Left lung (tissue), 10 donors: ENCODE data around the gene SOD1. TPM values are rescaled to one million over a fixed set of nuclear protein-coding genes. Genes with fewer than 3 reads are reported as not detected.
"Not testable (repeated sequence)": the region's sequence is repeated elsewhere in the genome, so short reads cannot be mapped to it uniquely, and the experiment has no call there.

ENCODE experiments used
- ATAC-seq: fragments of 200-7000 bp; cut with Tn5 transposase; one replicate; pipeline ENCODE4 v1.9.1; 2020; ENCODE audit warnings: moderate library complexity
- DNase-seq, 4 donors: peaks; one replicate each; pipeline ENCODE4 v3.0.0-alpha.2; 2013 to 2020
- H3K27ac ChIP-seq, 2 donors: fragments of 200-600 bp; sonication (generic) in 1 of 2; one replicate each; pipeline versions ENCODE4 v1.5.0 to v1.8.0; 2020 to 2021
- H3K27me3 ChIP-seq, 2 donors: fragments of 200-600 bp; sonication (generic) in 1 of 2; one replicate each; pipeline versions ENCODE4 v1.5.0 to v1.8.0; 2020 to 2021
- H3K36me3 ChIP-seq, 2 donors: fragments of 200-600 bp; sonication (generic) in 1 of 2; one replicate each; pipeline versions ENCODE4 v1.5.0 to v1.8.0; 2020 to 2021
- H3K4me1 ChIP-seq, 2 donors: fragments of 200-600 bp; one replicate each; pipeline ENCODE4 v1.8.0; 2021
- H3K4me3 ChIP-seq, 2 donors: fragments of 200-600 bp; sonication (generic) in 1 of 2; one replicate each; pipeline versions ENCODE4 v1.5.0 to v1.8.0; 2020 to 2021; ENCODE audit warnings: mild to moderate bottlenecking in 1 of 2
- H3K9me3 ChIP-seq, 2 donors: fragments of 200-600 bp; sonication (generic) in 1 of 2; one replicate each; pipeline versions ENCODE4 v1.5.0 to v1.8.0; 2020 to 2021
- CTCF ChIP-seq, 2 donors: fragments of 200-600 bp; sonication (generic) in 1 of 2; IDR thresholded peaks; one replicate each; pipeline versions ENCODE4 v1.5.0 to v1.8.0; 2021; ENCODE audit warnings: antibody characterized with exemption in 2 of 2
- intact Hi-C, 2 donors: fragments of 100-400 bp; cut with DNase I; formaldehyde crosslinking; loops; one replicate each; pipeline versions ENCODE4 v1.11.2 to v1.14.2; 2022
- polyA plus RNA-seq, 6 donors: library from polyadenylated mRNA; unstranded; fragments of 120-200 nt; gene quantifications; one replicate each; pipeline ENCODE4 v1.2.1, GENCODE V29; 2013; ENCODE audit not compliant: insufficient read length in 6 of 6
- total RNA-seq, 2 donors: library from RNA; stranded (reverse); fragmentation: NEBNext Ultra II Directional; extraction: Animal tissue kit (Norgen Biotek cat#: 25700); gene quantifications; one replicate each; pipeline ENCODE4 v1.2.1, GENCODE V29; 2021
- donor health status: DM: no; HTN: yes; CAD: no.
- donor health status: DM: no; HTN: no; CAD: no.

SOD1 gene
- total and polyA plus RNA-seq, 8 donors: 142 to 227 (median 217) TPM

DNA sequence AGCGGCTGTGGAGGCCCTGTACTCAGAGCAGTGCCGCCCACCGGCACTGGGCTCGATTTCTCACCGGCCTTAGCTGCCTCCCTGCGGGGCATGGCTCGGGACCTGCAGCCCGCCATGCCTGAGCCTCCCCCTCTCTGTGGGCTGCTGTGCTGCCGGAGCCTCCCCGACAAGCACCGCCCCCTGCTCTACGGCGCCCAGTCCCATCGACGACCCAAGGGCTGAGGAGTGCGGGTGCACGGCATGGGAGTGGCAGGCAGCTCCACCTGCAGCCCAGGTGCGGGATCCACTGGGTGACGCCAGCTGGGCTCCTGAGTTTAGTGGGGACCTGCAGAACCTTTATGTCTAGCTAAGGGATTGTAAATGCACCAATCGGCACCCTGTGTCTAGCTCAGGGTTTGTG is 5.2 kb upstream of the SOD1 start:
- ATAC-seq: no peak
- no peaks in the 10 kb centered on the region for H3K4me1 ChIP-seq
- no peaks in the 10 kb centered on the region for H3K27me3 ChIP-seq
- intact Hi-C loops: no loop called here
- H3K36me3 ChIP-seq: no peaks in the 10 kb centered on the region
- no peaks in the 10 kb centered on the region for H3K9me3 ChIP-seq
- H3K4me3 ChIP-seq: no peak overlapping the region
- no peak for TF ChIP-seq CTCF (IDR thresholded peaks at IDR 0.05)
- DNase-seq: no peak
- no peak overlapping the region for H3K27ac ChIP-seq

- H3K4me3 ChIP-seq, H3K4me1 ChIP-seq, intact Hi-C loops, ATAC-seq, DNase-seq, H3K27ac ChIP-seq, H3K9me3 ChIP-seq, H3K36me3 ChIP-seq, H3K27me3 ChIP-seq: not testable (repeated sequence)
Observed at GRCh38 chr21:31654821-31655580, 4.5 kb upstream of the SOD1 start.

GRCh38 chr21:31656199-31657095 is 3.0 kb upstream of the SOD1 start:
- H3K4me1 ChIP-seq: peaks cover 6 to 13% of the 10 kb centered on the region in 2 donors
- no peaks in the 10 kb centered on the region for H3K9me3 ChIP-seq
- no peak for DNase-seq
- H3K4me3 ChIP-seq: no peak overlapping the region
- intact Hi-C loops: no loop called here
- no peak for TF ChIP-seq CTCF (IDR thresholded peaks at IDR 0.05)
- H3K27ac ChIP-seq: no peak overlapping the region
- no peaks in the 10 kb centered on the region for H3K27me3 ChIP-seq
- no peak for ATAC-seq
- H3K36me3 ChIP-seq: no peaks in the 10 kb centered on the region

DNA sequence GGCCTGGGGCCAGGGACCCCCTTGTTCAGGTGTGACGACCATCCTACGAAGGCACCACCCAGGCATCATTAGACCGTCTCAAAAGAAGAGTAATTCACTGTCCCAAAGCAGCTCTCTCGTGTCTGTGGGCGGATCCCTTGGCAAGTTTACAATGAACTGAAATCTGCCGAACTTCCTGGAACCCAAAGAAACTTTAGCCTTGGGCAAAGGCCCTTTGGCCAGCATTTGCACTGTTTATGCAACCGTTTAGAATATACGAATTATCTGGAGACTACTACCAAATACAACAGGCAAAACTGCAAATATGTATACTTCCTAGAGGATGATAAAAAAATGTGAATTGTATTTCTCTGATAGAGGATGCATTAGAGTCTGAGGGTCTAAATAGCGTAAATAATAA is 1.4 kb upstream of the SOD1 start:
- intact Hi-C loops: no loop called here
- no peak overlapping the region for H3K27ac ChIP-seq
- H3K4me3 ChIP-seq: no peak overlapping the region
- ATAC-seq: no peak
- H3K27me3 ChIP-seq: no peaks in the 10 kb centered on the region
- no peak for DNase-seq
- H3K4me1 ChIP-seq: peaks cover 6 to 23% of the 10 kb centered on the region in 2 donors
- no peak for TF ChIP-seq CTCF (IDR thresholded peaks at IDR 0.05)
- no peaks in the 10 kb centered on the region for H3K9me3 ChIP-seq
- no peaks in the 10 kb centered on the region for H3K36me3 ChIP-seq

DNA sequence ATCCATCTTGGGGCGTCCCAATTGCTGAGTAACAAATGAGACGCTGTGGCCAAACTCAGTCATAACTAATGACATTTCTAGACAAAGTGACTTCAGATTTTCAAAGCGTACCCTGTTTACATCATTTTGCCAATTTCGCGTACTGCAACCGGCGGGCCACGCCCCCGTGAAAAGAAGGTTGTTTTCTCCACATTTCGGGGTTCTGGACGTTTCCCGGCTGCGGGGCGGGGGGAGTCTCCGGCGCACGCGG is 282 bp upstream of the SOD1 start:
- Histone ChIP-seq H3K27ac (peak overlapping the region; percentile 79 to 85), H3K4me1 (peaks cover 6 to 30% of the 10 kb centered on the region in 2 donors)
- intact Hi-C loops: no loop called here

More for the DNA sequence above, 282 bp upstream of the SOD1 start:
- H3K27me3 ChIP-seq: no peaks in the 10 kb centered on the region
- H3K4me3 ChIP-seq: peak overlapping the region; percentile 63 to 76
- no peaks in the 10 kb centered on the region for H3K9me3 ChIP-seq
- ATAC-seq (peak; percentile 10), DNase-seq (no peak)
- no peak for TF ChIP-seq CTCF (IDR thresholded peaks at IDR 0.05)
- peaks cover 0 to 4% of the 10 kb centered on the region in 2 donors for H3K36me3 ChIP-seq
